Measurements from ENCODE around the gene GCG. TPM values are rescaled to one million over a fixed set of nuclear protein-coding genes. Genes with fewer than 3 reads are reported as not detected.
A peak's percentile ranks its signal among the peaks of the same experiment; 100 is the strongest.

The GCG gene
- total RNA-seq, 2 donors from 2014 or later = not detected

DNA sequence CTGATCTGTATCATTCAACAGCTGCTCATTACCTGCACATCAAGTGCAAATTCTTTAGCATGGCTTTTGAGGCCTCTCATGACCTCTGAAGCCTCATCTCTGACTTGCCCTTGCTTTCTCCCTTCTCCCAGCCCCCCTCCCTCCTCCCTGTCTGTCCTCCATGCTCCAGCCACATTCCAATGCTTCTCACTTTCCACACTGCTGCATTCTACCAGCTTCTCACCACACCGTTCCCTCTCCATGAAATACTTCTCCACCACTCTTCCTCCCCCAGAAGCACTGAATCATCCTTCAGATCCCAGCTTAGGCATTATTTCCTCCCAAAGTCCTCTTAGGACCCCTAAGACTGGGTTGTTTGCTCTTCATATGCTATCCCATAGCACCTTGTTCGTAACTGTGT, 26.9 kb downstream of the GCG start:
- H3K27me3 ChIP-seq (replicated peaks; ENCODE audit: insufficient read depth) = no peaks in the 10 kb centered on the region
- H3K4me1 ChIP-seq (ENCODE audit: control insufficient read depth in 1 of 2, low read depth in 2 of 2) = no peaks in the 10 kb centered on the region
- DNase-seq (ENCODE audit: low spot score) = no peak
- no peak overlapping the region for H3K27ac ChIP-seq
- no peak overlapping the region for H3K4me3 ChIP-seq
- H3K9me3 ChIP-seq = no peaks in the 10 kb centered on the region
- TF ChIP-seq, protein P1, sequence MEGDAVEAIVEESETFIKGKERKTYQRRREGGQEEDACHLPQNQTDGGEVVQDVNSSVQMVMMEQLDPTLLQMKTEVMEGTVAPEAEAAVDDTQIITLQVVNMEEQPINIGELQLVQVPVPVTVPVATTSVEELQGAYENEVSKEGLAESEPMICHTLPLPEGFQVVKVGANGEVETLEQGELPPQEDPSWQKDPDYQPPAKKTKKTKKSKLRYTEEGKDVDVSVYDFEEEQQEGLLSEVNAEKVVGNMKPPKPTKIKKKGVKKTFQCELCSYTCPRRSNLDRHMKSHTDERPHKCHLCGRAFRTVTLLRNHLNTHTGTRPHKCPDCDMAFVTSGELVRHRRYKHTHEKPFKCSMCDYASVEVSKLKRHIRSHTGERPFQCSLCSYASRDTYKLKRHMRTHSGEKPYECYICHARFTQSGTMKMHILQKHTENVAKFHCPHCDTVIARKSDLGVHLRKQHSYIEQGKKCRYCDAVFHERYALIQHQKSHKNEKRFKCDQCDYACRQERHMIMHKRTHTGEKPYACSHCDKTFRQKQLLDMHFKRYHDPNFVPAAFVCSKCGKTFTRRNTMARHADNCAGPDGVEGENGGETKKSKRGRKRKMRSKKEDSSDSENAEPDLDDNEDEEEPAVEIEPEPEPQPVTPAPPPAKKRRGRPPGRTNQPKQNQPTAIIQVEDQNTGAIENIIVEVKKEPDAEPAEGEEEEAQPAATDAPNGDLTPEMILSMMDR (IDR thresholded peaks at IDR 0.05) = no peak
- no peak for ATAC-seq (ENCODE audit: insufficient number of reproducible peaks, low FRiP score, low read depth)
- no peaks in the 10 kb centered on the region for H3K36me3 ChIP-seq

DNA sequence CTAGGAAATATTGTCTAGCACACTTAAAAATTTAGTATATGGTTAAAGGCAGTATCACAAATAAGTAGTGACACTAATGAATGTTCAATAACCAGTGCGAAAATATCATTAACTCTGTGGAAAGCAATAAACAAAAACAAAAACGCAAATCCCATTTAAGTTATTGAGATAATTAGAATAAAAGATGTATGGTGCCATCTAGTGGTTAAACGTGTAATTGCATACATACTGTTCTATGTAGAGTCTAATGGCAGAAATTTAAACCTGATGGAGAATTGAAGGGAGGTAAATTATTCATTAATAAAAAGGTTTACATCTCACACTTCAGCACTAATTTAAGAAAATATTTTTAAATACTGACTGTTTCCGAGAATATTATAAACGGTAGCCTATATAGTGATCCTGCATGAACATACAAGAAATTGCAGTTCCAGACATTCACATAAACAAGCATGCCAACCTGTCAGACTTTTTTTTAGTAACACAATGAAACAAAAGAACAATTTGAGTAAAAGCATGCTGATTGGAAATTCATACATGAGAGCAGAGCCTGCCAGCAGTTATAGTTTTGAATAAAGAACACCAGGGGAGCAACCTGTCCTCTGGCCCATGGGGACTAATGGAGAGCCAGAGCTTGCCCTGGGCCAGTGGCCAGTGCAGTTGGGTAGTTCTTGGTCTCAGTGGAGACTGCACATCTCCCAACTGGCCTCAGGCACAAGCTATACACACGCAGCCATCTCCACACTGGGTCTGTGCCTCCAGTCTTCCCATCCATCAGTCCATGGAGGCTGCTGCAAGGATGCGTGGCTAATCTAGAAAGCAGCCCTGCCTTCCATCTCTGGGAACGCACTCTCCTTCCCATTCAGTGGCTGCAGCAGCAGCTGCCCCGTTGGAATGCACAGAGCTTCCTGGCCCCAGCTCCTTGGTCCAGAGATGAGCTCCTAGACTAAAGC, 28.0 kb downstream of the GCG start:
- ATAC-seq (ENCODE audit: insufficient number of reproducible peaks, low FRiP score, low read depth) = no peak
- TF ChIP-seq, protein P1 (IDR thresholded peaks at IDR 0.05) = peak; percentile 80
- no peak for DNase-seq (ENCODE audit: low spot score)
- H3K4me3 ChIP-seq = no peak overlapping the region
- H3K4me1 ChIP-seq (ENCODE audit: control insufficient read depth in 1 of 2, low read depth in 2 of 2) = no peaks in the 10 kb centered on the region
- H3K36me3 ChIP-seq = no peaks in the 10 kb centered on the region
- no peak overlapping the region for H3K27ac ChIP-seq
- H3K27me3 ChIP-seq (replicated peaks; ENCODE audit: insufficient read depth) = no peaks in the 10 kb centered on the region
- H3K9me3 ChIP-seq = no peaks in the 10 kb centered on the region

DNA sequence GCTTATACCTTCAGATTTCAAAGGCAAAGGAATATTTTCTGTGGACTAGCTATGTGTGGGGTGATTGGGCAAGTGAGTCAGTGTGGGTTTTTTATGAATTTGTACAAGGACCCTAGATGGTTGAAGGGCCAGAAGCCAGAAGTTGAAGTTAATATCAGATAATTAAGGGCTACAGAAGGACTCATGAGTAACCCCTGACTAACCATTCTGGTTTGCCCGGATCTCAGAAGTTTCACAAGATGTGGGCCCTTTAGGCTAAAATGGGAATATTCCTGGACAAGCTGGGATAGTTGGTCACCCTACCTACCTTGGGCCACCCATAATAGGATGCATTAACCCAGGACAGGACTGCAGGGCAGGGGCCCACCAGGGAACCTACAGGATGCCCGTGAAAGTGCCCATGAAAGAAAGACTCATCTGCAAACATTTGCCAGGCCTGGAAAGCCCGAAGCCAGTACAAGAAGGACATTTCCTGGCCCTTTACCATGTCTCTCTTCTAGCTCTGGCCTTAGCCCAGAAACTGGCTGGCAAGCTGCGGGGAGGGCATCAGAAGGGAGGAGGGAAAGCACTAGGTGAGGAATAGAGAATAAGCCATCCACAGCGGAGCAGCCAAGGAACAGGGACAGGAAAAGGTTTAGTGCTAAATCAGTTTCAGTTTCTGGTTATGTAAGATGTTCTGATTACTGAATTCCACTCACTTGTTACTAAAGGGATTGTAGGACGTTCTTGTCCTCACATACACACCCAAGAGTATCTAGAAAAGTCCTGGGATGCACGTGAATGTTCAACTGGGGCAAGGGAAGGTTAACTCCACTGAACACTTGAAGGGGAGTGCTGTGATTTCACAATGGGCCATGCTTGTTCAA, 33.6 kb downstream of the GCG start:
- no peak overlapping the region for H3K4me3 ChIP-seq
- DNase-seq (ENCODE audit: low spot score) (no peak), ATAC-seq (ENCODE audit: insufficient number of reproducible peaks, low FRiP score, low read depth) (no peak)
- peaks cover 6 to 21% of the 10 kb centered on the region in 2 donors for H3K4me1 ChIP-seq (ENCODE audit: control insufficient read depth in 1 of 2, low read depth in 2 of 2)
- no peak overlapping the region for H3K27ac ChIP-seq
- H3K9me3 ChIP-seq = no peaks in the 10 kb centered on the region
- TF ChIP-seq, protein P1 (IDR thresholded peaks at IDR 0.05) = no peak
- no peaks in the 10 kb centered on the region for H3K36me3 ChIP-seq
- H3K27me3 ChIP-seq (replicated peaks; ENCODE audit: insufficient read depth) = no peaks in the 10 kb centered on the region

DNA sequence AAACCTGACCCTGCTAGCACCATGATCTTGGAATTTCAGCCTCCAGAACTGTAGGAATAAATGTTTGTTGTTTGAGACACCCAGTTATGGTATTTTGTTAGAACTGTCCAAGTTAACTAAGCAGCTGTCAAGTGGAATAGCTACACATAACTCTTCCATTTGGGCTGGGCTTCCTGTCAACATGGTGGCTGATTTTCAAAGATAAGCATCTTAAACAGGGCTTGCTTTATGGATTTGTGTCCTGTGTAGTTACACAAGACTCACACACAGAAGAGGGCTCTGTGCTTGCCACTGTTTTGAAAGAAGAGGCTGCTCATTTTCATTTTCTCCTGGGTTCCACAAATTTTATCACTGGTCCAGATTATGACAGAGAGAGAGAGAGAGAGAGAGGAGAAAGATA, 35.7 kb downstream of the GCG start:
- no peaks in the 10 kb centered on the region for H3K36me3 ChIP-seq
- no peak overlapping the region for H3K27ac ChIP-seq
- no peak for ATAC-seq (ENCODE audit: insufficient number of reproducible peaks, low FRiP score, low read depth)
- no peak overlapping the region for H3K4me3 ChIP-seq
- H3K4me1 ChIP-seq (ENCODE audit: control insufficient read depth in 1 of 2, low read depth in 2 of 2) = peaks cover 6 to 22% of the 10 kb centered on the region in 2 donors
- no peaks in the 10 kb centered on the region for H3K9me3 ChIP-seq
- TF ChIP-seq, protein P1 (IDR thresholded peaks at IDR 0.05) = no peak
- no peak for DNase-seq (ENCODE audit: low spot score)
- no peaks in the 10 kb centered on the region for H3K27me3 ChIP-seq (replicated peaks; ENCODE audit: insufficient read depth)

DNA sequence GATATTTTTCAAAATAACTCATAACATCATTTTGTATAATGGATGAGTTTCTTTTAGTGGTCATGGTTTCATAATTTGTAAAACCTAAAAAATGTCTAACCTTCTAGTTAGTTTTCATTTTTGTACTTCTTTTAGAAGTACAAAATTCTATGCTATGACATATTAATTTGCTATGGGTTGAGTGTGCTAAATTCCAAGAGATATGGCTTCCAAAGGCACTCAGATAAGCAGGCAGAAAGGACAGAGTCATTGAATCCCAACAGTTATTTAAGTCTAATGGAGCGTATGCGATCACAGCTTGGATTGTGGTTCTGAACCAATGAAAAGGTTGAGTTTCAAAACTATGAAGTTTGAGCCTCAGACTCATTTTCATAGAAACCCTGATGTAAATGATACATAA, 37.0 kb downstream of the GCG start:
- TF ChIP-seq, protein P1 (IDR thresholded peaks at IDR 0.05) = no peak
- ATAC-seq (ENCODE audit: insufficient number of reproducible peaks, low FRiP score, low read depth) (no peak), DNase-seq (ENCODE audit: low spot score) (no peak)
- Histone ChIP-seq H3K4me3 (no peak overlapping the region), H3K27me3 (replicated peaks; ENCODE audit: insufficient read depth) (no peaks in the 10 kb centered on the region), H3K9me3 (no peaks in the 10 kb centered on the region), H3K4me1 (ENCODE audit: control insufficient read depth in 1 of 2, low read depth in 2 of 2) (peaks cover 6 to 22% of the 10 kb centered on the region in 2 donors), H3K36me3 (no peaks in the 10 kb centered on the region), H3K27ac (no peak overlapping the region)

Data from thoracic aorta (tissue), 2 donors.